Measurements from ENCODE around the gene CCDC7.
"Not testable (repeated sequence)": the region's sequence is repeated elsewhere in the genome, so short reads cannot be mapped to it uniquely, and the experiment has no call there.

CCDC7 gene

GRCh38 chr10:32459051-32459698, 13.2 kb downstream of the CCDC7 start:
- no peak for DNase-seq

- DNase-seq, result no peak
These were observed 15.3 kb downstream of the CCDC7 start for GRCh38 chr10:32461203-32461602.

GRCh38 chr10:32471232-32471631, 25.3 kb downstream of the CCDC7 start:
- DNase-seq, result no peak

- DNase-seq, result no peak
These were observed 31.6 kb downstream of the CCDC7 start for GRCh38 chr10:32477499-32477898.

GRCh38 chr10:32481606-32482005, 35.7 kb downstream of the CCDC7 start:
- DNase-seq, result no peak

- DNase-seq, result not testable (repeated sequence)
These were observed 37.1 kb downstream of the CCDC7 start for GRCh38 chr10:32483019-32483502.

GRCh38 chr10:32488038-32488437, 42.1 kb downstream of the CCDC7 start:
- DNase-seq, result not testable (repeated sequence)

- DNase-seq, result no peak
These were observed 43.2 kb downstream of the CCDC7 start for GRCh38 chr10:32489158-32489557.

- no peak for DNase-seq
These were observed 44.0 kb downstream of the CCDC7 start for GRCh38 chr10:32489901-32490300.

GRCh38 chr10:32494562-32494961, 48.6 kb downstream of the CCDC7 start:
- DNase-seq, result not testable (repeated sequence)

- not testable (repeated sequence) for DNase-seq
These were observed 54.2 kb downstream of the CCDC7 start for GRCh38 chr10:32500136-32500535.

GRCh38 chr10:32501906-32502305, 56.0 kb downstream of the CCDC7 start:
- DNase-seq, result no peak

- DNase-seq, result not testable (repeated sequence)
These were observed 60.0 kb downstream of the CCDC7 start for GRCh38 chr10:32505762-32506420.

- no peak for DNase-seq
These were observed 65.7 kb downstream of the CCDC7 start for GRCh38 chr10:32511599-32511998.

- DNase-seq, result no peak
These were observed 70.9 kb downstream of the CCDC7 start for GRCh38 chr10:32516567-32517495.

- no peak for DNase-seq
These were observed 84.3 kb downstream of the CCDC7 start for GRCh38 chr10:32530231-32530630.

GRCh38 chr10:32538256-32538655, 92.3 kb downstream of the CCDC7 start:
- no peak for DNase-seq

- DNase-seq, result no peak
These were observed 94.9 kb downstream of the CCDC7 start for GRCh38 chr10:32540691-32541470.

- DNase-seq, result no peak
These were observed 102.3 kb downstream of the CCDC7 start for GRCh38 chr10:32548208-32548607.

GRCh38 chr10:32556783-32557395, 110.9 kb downstream of the CCDC7 start:
- DNase-seq, result no peak

- not testable (repeated sequence) for DNase-seq
These were observed 116.8 kb downstream of the CCDC7 start for GRCh38 chr10:32562695-32563094.

- no peak for DNase-seq
These were observed 131.5 kb downstream of the CCDC7 start for GRCh38 chr10:32577448-32577847.

Measured in activated T-cell treated with anti-CD3 and anti-CD28 coated beads for 4 hours (primary cell).